Loucy (cell line): ENCODE results near the gene MAPT.

Experiments
- H2AFZ ChIP-seq: fragments of 200-600 bp; sonication (generic); 2 replicates; pipeline ENCODE4 v1.6.0; 2016; ENCODE audit warnings: antibody characterized with exemption, mild to moderate bottlenecking, low read length, moderate library complexity
- H3F3A ChIP-seq: fragments of 200-600 bp; 2 replicates; pipeline ENCODE4 v1.6.0; 2016; ENCODE audit warnings: antibody characterized with exemption, low read depth, mild to moderate bottlenecking
- H3K27me3 ChIP-seq: fragments of 200-600 bp; sonication (generic); 2 replicates; pipeline ENCODE4 v1.6.1; 2014; ENCODE audit warnings: low read length, mild to moderate bottlenecking; ENCODE audit not compliant: insufficient read depth, poor library complexity, severe bottlenecking
- H3K36me3 ChIP-seq: fragments of 200-600 bp; sonication (generic); 2 replicates; pipeline ENCODE4 v1.6.1; 2016; ENCODE audit warnings: low read length; ENCODE audit not compliant: insufficient read depth
- H3K4me1 ChIP-seq: fragments of 200-600 bp; sonication (generic); 2 replicates; pipeline ENCODE4 v1.5.1; 2014; ENCODE audit warnings: low read length, mild to moderate bottlenecking; ENCODE audit not compliant: insufficient read depth, poor library complexity, severe bottlenecking
- H3K4me2 ChIP-seq: fragments of 200-600 bp; sonication (generic); 2 replicates; pipeline ENCODE4 v1.6.0; 2014; ENCODE audit warnings: antibody characterized with exemption, low read length, low read depth, mild to moderate bottlenecking; ENCODE audit not compliant: poor library complexity, severe bottlenecking
- H3K4me3 ChIP-seq: fragments of 200-600 bp; sonication (generic); 2 replicates; pipeline ENCODE4 v1.5.1; 2014; ENCODE audit warnings: low read length, mild to moderate bottlenecking, mixed read lengths; ENCODE audit not compliant: poor library complexity, severe bottlenecking
- H3K79me2 ChIP-seq: fragments of 200-600 bp; sonication (generic); 2 replicates; pipeline ENCODE4 v1.6.1; 2014; ENCODE audit warnings: low read length; ENCODE audit not compliant: insufficient read depth
- H3K9ac ChIP-seq: fragments of 200-600 bp; sonication (generic); 2 replicates; pipeline ENCODE4 v1.6.0; 2014; ENCODE audit warnings: mild to moderate bottlenecking, low read depth, low read length, moderate library complexity; ENCODE audit not compliant: poor library complexity, severe bottlenecking
- H3K9me2 ChIP-seq: fragments of 200-600 bp; sonication (generic); replicated peaks from 2 replicates; pipeline ENCODE4 v1.6.1; 2016; ENCODE audit warnings: low read depth, low read length, mixed read lengths
- H3K9me3 ChIP-seq: fragments of 200-600 bp; sonication (generic); 2 replicates; pipeline ENCODE4 v1.6.1; 2014; ENCODE audit warnings: mild to moderate bottlenecking, antibody characterized with exemption, low read length, low read depth; ENCODE audit not compliant: insufficient read depth
- H4K20me1 ChIP-seq: fragments of 200-600 bp; sonication (generic); 2 replicates; pipeline ENCODE4 v1.6.0; 2014; ENCODE audit warnings: antibody characterized with exemption, low read length, mild to moderate bottlenecking; ENCODE audit not compliant: insufficient read depth, poor library complexity, severe bottlenecking
- EZH2phosphoT487 ChIP-seq: fragments of 200-600 bp; IDR thresholded peaks from 2 replicates; pipeline ENCODE4 v1.6.1; 2018; ENCODE audit warnings: antibody characterized with exemption, mild to moderate bottlenecking, moderate library complexity, borderline replicate concordance
- TF ChIP-seq, protein P1 (sequence below): fragments of 200-600 bp; sonication (generic); conservative IDR thresholded peaks from 2 replicates; pipeline ENCODE4 v1.5.1; 2014; ENCODE audit warnings: mild to moderate bottlenecking, antibody characterized with exemption, low read length

Gene MAPT

DNA sequence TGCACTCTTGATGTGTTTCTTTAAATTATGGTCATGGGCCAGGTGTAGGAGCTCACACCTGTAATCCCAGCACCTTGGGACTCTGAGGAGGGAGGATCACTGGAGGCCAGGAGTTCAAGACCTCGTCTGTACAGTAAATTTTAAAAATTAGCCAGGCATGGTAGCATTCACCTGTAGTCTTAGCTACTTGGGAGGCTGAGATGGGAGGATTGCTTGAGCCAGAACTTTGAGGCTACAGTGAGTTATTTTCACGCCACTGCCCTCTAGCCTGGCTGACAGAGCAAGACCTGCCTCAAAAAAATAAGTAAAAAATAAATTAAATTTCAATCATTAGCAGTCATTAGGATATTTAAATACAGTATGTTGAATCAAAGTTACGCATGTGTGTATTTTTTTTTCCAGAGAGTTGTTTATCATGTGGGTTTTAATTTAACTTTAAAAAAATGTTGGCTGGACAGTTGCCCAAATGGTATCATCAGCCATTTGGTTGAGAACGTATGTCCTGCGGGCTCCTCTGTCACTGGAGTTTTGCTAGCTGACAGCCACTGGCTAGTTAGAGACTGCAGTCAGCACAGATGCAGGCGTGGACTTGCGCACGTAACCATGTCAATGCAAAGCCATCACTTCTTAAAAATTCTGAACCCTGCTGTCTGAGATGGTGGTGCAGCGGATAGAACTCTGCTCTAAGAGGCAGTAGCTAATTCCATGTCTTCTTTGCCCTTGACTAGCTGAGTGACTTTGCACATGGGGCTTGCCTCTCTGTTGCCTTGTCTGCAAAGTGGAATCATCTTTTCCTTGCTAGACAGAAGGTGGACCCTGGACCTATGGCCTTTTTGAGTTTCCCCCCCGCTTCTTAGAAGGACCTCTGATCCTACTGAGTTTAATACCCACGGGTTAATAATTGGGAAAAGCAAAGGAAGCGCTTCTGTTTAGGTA lies 40.0 kb downstream of the MAPT start:
- Histone ChIP-seq H3F3A (no peaks in the 10 kb centered on the region), H3K4me1 (no peaks in the 10 kb centered on the region), H3K27me3 (no peaks in the 10 kb centered on the region), H3K79me2 (no peaks in the 10 kb centered on the region), H3K9me2 (no peaks in the 10 kb centered on the region), H4K20me1 (no peaks in the 10 kb centered on the region), H2AFZ (no peak overlapping the region), H3K9me3 (no peaks in the 10 kb centered on the region), H3K36me3 (no peaks in the 10 kb centered on the region), H3K9ac (no peak overlapping the region), H3K4me3 (no peak overlapping the region), H3K4me2 (no peak overlapping the region)
- TF ChIP-seq, protein P1, sequence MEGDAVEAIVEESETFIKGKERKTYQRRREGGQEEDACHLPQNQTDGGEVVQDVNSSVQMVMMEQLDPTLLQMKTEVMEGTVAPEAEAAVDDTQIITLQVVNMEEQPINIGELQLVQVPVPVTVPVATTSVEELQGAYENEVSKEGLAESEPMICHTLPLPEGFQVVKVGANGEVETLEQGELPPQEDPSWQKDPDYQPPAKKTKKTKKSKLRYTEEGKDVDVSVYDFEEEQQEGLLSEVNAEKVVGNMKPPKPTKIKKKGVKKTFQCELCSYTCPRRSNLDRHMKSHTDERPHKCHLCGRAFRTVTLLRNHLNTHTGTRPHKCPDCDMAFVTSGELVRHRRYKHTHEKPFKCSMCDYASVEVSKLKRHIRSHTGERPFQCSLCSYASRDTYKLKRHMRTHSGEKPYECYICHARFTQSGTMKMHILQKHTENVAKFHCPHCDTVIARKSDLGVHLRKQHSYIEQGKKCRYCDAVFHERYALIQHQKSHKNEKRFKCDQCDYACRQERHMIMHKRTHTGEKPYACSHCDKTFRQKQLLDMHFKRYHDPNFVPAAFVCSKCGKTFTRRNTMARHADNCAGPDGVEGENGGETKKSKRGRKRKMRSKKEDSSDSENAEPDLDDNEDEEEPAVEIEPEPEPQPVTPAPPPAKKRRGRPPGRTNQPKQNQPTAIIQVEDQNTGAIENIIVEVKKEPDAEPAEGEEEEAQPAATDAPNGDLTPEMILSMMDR = no peak
- no peak for TF ChIP-seq EZH2phosphoT487

DNA sequence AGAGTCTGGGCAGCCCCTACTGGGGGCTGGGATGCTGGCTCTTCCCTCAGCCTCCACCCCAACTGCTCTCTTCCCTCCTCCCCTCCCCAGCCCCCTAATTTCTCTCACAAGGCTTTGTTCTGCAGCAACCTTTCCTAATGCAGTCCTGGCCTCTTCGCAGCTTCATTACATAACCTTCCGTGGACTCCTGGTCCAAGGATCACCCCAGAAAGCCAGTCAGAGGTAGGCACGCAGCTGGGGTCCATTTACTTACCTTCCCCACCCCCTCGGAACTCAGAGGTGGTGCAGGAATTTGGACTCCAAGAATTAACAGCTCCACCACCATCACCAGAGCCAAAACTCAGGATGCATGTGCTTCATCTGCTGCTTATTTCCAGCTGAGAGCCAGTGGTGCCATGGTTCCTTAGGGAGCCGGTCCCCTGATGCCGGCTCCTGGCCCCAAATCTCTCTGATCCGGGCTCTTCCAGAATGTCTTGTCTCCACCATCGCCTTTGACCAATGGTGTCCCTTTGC lies 40.9 kb downstream of the MAPT start:
- Histone ChIP-seq H4K20me1 (no peaks in the 10 kb centered on the region), H3K4me1 (no peaks in the 10 kb centered on the region), H3K9me3 (no peaks in the 10 kb centered on the region), H3F3A (no peaks in the 10 kb centered on the region), H3K4me3 (no peak overlapping the region), H3K9me2 (no peaks in the 10 kb centered on the region), H3K36me3 (no peaks in the 10 kb centered on the region), H3K79me2 (no peaks in the 10 kb centered on the region), H3K27me3 (no peaks in the 10 kb centered on the region), H3K4me2 (no peak overlapping the region), H2AFZ (no peak overlapping the region), H3K9ac (no peak overlapping the region)
- TF ChIP-seq EZH2phosphoT487 = no peak
- TF ChIP-seq, protein P1 = no peak

GRCh38 chr17:45935710-45936509 lies 41.6 kb downstream of the MAPT start:
- Histone ChIP-seq H3K9ac (no peak overlapping the region), H2AFZ (no peak overlapping the region), H3K4me2 (no peak overlapping the region), H4K20me1 (no peaks in the 10 kb centered on the region), H3K27me3 (no peaks in the 10 kb centered on the region), H3K79me2 (no peaks in the 10 kb centered on the region), H3F3A (no peaks in the 10 kb centered on the region), H3K4me3 (no peak overlapping the region), H3K9me3 (no peaks in the 10 kb centered on the region), H3K36me3 (no peaks in the 10 kb centered on the region), H3K9me2 (no peaks in the 10 kb centered on the region), H3K4me1 (no peaks in the 10 kb centered on the region)
- TF ChIP-seq, protein P1 = no peak
- no peak for TF ChIP-seq EZH2phosphoT487
